Epidermal melanocyte (primary cell): ENCODE measurements around the gene MRPL24.
A peak's percentile ranks its signal among the peaks of the same experiment; 100 is the strongest.
"Not testable (repeated sequence)": the region's sequence is repeated elsewhere in the genome, so short reads cannot be mapped to it uniquely, and the experiment has no call there.

ENCODE experiments used
- DNase-seq: peaks from one replicate; pipeline ENCODE4 v3.0.0; 2011; ENCODE audit warnings: low spot score; ENCODE audit not compliant: insufficient read length

Gene MRPL24

DNA sequence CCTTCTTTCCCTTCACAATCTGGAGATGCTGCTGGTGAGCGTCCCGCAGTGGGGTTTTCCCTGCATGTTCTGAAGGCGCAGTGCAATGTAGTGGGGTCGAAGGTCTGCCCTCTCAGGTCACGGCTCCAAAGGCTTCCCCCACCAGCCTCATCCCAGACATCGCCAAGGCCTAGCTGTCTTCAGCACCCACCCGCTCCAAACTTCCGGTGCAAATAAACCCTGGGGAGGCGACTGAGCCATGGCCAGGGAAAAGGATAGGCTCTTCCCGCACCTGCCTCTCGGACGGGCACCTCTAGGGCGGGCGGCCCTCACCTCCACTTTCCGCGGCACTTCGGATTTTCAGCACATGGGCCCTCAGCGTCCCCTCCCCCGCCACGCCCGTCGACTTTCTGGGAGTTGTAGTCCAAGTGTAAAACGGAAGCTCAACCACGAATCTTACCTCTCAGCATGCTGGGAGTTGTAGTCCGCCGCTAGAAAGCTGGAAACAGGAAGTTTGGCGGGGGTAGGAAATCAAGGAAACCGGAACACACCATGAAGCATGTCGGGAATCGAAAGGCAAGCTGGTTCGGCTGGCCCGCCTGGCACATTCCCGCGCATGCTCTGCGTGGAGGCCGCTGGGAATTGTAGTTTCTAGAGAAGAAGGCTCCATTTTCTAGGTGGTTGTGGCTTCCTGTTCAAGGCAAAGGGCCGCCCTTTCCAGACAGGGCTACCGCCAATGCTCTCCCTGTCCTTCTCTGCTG, at the start of gene MRPL24:
TSS of gene MRPL24 (minus strand) at position 348 of the 740 bp plus-strand sequence. CDS start 2,384 bp downstream, outside the sequence.
- peak; percentile 98 for DNase-seq

DNA sequence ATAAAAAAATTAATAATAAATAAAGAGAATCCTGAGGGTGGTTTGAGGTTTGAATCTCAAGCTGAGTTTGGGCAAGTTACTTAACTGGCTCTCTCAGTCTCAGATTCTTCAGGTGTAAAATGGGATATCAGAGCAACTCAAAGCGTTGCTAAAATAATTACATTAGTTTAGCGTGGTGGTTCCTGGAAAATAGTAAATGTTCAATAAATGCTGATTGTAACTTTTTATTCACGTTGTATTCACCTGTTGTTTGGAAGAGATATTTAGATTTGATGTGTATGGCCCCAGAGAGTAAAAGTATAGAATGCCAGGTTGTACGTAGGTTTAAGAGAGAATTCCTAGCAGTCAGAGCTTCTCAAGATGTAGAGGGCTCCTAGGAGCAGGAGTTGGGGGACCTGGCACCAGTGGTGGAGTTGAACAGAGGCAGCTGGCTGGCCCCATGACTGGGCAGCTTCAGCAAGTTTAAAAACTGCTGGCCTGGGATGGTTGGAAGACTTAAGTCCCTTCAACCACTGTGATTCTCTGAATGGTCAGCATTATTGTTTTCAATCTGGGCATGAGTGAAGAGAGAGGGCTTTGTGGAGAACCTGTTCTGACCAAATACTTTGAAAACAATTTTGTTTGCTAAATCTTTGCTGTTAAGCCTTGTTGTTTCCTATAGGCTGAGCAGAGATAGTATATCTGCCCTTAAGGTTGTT, 48.9 kb upstream of the MRPL24 start:
- DNase-seq: no peak

DNA sequence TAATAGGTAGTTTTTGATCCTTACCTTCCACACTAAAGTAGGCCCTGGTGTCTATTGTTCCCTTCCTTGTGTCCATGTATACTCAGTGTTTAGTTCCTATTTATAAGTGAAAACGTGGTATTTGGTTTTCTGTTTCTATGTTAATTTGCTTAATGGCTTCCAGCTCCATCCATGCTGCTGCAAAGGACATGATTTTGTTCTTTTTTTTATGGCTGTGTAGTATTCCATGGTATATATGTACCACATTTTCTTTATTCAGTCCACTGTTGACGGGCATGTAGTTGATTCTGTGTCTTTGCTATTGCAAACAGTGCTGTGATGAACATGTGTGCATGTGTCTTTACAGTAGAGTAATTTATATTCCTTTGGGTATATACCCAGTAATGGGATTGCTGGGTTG, 47.2 kb upstream of the MRPL24 start:
- no peak for DNase-seq

DNA sequence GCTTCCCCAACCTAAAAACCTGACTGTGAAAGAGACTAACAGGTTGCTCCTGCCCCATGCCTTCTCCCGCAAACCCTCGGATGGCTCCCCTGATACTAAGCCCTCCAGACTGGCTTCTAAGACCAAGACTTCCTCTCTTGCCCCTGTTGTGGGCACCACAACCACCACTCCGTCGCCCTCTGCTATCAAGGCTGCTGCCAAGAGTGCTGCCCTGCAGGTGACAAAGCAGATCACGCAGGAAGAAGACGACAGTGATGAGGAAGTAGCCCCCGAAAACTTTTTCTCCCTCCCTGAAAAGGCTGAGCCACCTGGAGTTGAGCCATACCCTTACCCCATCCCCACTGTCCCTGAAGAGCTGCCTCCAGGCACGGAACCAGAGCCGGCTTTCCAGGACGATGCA, 45.8 kb upstream of the MRPL24 start:
- DNase-seq: no peak

DNA sequence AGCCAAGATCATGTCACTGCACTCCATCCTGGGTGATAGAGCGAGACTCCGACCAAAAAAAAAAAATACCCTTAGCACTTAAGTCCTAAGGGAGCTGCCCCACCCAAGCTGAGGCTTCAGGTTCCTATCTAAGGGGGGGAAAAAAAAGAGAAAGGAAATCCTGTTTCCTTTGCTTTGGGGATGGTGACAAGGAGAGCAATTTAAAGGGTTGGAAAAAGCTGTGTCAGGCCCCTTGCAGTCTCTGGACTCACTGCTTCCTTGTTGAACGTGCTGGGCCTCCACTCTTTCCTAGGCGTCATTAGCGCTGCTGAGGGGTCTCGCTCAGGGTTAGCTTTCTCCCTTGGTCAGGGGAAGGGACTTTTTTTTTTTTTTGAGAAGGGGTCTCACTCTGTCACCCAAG, 44.6 kb upstream of the MRPL24 start:
- DNase-seq: no peak

DNA sequence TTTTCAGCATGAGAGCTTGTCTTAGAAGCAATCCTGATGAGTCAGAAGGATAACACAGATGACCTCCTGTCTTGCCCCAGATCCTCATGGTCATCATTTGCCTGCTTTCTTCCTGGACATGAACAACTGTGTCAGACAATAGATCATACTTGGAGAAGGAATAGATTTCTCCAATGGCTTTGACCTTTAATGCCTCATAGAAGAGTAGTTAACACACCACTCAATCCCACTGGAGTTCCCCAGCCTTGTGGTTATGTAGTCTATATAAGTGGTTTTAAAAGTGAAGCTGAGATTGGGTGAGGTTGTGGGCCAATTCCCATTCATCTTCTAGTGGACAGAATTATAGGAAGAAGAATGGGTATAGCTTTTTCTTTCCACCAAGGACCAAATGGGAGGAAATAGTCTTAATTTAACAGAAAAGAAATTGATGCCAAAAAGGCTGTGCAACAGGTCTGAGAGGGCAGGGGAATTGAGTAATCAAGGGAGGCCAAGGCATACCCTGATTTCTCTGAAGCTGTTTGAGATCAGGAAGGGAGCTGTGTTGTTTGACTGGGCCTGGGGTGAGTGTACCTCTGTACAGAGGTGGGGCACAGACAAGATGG, 40.8 kb upstream of the MRPL24 start:
- no peak for DNase-seq

DNA sequence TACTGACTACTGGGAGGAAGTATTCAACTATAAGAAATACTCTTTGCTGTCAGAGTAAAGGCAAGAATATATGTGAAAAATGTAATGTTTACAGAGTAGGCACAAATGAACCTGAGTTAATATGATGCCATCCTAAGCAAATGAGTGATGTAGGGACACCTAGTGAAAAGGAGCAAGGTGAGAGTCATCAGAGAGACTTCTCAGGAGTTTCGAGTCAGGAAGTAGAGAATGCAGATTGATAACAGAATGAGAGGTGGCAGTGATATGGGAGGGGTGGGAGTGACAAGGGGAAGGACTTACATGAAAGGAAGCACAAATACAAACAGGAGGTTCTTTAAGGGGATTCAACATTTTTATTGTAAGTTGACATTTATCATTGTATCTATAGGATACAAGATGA, 36.7 kb upstream of the MRPL24 start:
- no peak for DNase-seq

DNA sequence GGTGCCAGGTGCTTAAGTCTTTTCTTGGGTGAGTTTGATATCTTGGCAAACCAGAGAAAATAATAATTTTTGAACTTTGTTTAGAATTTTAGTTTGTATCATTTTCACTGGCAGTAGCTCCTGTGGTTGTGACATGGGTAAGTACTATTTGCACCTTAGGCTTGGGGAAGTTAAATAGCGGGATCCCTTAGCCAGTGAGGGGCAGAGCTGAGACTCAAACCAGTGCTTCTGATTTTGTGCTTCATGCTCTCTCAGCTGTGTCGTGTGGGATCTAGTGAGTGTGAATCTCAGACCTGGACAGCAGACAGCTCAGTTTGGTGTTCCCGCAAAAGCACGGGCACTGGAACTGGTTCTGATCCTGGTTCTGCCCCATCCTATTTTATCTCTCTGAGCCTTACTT, 36.1 kb upstream of the MRPL24 start:
- no peak for DNase-seq

DNA sequence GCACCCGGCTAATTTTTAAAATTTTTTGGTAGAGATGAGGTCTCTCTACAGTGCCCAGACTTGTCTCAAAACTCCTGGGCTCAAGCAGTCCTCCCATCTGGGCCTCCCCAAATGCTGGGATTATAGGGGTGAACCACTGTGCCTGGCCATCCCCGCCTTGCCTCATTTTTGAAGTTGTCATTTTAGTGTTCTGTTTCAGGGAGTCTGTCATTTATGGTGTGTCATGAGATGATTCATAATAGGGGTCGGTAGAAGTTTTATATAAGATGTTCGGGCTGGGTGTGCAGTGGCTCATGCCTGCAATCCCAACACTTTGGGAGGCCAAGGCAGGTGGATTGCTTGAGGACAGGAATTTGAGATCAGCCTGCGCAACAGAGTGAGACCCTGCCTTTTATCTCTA, 34.9 kb upstream of the MRPL24 start:
- DNase-seq: no peak

DNA sequence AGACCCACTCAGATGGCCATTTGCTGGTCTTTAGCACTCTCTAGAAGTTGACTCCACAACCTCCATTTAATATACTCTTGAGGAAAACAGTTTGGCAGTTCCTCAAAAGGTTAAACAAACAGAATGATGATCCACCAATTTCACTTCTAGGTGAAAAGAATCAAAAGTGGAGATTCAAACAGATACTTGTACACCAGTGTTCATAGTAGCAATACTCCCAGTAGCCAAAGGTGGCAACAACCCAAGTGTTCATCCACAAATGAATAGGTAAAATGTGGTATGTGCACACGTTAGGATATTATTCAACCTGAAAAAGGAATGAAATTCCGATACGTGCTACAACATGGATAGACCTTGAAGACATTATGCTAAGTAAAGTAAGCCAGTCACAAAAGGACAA, 32.7 kb upstream of the MRPL24 start:
- no peak for DNase-seq

DNA sequence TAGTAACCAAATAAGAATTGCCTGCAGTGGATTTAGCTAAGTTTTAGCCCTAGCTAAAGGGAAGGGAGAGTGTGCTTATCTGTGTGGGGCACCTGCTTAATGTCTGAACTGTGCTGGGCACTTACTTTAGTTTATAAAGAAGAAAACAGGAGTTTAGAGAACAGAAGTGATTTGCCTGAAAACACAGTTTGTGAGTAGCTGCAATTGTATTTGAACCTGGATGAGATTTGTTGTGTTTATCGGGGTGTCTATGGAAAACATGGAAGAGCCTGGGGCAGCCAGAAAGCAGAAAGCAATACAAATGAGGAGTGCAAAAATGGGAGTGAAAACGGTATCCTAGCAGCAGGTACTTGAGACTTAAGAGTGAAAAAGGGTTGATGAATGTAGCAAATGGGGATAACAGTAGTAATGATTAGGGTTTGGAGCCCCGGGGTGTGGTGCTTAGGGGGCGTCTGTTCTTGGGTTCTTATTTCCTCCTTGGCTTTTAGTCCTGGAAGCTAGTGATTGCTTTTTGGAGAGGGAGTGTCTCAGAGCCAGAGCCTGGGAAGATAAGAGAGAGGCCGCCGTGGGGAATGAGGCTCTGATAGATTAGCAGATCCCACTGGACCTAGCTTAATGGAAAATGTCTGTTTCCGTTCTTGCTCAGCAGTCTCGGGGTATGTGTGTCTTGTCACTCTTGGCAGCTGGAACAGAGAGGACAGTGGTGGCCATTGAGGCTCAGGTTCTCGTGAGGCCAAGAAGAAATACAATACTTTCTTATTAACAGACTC, 32.0 kb upstream of the MRPL24 start:
- DNase-seq: no peak

DNA sequence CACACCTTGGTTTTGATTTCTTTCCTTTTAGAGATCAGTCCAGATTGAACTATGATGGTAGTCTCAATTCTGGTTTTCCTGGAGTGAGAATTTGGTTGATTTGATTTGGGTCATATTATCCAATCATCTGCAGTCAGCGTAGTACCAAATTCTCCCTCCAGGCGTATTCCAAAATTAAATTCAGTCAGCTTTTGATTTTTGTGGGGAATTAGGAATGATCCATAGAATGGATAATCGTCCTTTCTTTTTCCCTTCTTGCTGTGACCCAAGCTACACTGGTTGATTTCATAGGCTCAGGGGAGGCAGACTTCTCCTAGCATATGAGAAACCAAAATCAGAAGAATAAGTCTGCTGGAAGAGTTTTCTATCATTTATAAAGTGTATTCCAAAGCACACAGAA, 31.3 kb upstream of the MRPL24 start:
- no peak for DNase-seq

DNA sequence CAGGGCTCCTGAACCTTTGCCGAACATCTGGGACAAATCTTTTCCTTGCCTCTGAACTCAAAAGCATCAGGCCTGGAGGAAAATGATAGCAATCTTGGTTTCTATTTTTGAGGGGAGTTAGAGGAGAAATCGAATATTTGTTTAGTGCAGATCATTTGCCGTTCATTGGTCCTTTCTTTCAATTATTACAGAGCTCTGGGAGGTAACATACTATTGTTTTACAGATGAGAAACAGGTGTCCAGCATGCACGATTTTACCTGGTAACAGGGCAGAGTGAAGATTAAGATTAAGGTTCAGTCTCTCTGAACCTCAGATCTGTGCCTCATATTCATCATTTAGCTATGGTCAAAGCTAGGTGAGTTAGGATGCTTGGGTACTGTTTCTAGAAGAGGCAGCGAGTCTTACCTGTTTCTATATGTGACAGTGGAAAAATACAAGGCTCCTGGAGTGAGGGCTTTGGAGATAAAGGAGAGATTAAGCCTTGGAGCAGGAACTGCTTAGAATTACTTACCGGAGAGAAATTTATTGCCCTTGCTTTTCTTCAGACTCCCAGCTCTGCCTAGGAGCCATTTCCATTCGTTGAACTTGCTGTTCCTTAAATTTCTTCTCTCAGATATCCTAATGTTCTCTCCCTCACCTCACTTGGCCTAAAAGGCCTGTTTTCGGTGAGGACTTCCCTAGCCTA, 27.9 kb upstream of the MRPL24 start:
- DNase-seq: no peak

DNA sequence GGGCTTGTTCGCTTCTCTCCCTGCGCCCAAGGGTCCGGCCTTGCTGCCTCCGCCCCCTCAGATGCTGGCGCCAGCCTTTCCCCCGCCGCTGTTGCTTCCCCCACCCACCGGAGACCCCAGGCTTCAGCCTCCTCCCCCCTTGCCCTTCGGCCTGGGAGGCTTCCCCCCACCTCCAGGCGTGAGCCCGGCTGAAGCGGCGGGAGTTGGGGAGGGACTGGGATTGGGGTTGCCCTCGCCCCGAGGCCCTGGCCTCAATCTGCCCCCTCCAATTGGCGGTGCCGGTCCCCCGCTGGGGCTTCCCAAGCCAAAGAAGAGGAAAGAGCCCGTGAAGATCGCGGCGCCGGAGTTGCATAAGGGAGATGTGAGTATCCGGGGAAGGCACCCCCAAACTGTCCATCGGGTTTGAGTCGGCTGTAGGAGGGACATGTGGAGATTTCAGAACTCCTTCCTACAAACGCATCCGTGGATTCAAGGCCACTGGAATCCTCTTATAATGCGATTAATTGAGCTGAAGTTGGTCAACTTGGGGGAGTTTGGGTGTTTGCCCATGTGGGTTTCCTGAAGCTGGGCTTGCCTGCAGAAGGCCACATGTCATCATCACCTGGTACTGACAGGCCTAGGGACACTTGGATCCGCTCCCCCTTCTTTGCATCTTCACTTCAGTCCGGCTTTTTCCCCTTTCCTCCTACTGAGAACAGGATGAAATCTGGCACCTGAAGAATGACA, 27.2 kb upstream of the MRPL24 start:
- DNase-seq: no peak

DNA sequence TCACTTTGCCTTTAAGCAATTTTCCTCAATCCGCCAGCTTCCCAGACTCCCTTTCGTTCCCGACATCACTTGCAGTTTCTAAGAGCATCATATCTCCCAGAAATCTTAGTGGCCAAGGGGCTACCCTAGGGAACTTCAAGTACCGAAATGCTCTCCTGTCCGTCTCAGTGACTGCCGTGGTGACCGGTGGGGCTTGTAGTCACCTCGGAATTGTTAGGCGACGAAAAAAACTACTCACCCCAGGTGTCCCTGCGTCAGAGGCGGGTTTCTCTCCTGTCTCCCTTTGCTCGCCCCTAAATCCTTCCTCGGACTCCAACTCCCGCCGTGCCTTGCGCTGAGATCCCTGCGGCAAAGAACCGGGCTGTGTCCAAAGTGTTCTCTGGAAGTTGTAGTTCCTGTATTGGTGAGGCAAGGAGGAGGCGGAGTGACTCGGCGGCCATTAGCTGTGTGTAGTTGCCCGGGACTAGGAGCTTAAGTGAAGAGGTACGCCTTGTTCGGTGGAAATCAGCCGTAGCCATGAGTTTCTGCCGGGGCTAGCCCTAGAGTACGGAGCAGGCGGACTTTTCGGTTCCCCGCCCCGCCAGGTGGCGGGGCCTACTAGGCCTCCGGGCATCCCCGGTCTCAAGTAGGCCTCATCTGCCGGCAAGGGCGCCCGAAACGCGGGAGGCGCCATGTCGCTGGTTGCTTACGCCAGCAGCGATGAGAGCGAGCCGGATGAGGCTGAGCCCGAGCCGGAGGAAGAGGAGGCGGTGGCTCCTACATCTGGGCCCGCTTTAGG, 26.4 kb upstream of the MRPL24 start, which contains the start of gene PRCC:
TSS of gene PRCC (plus strand) at position 435 of the 778 bp plus-strand sequence. CDS start at position 672, 237 bp downstream.
- peak; percentile 94 for DNase-seq

DNA sequence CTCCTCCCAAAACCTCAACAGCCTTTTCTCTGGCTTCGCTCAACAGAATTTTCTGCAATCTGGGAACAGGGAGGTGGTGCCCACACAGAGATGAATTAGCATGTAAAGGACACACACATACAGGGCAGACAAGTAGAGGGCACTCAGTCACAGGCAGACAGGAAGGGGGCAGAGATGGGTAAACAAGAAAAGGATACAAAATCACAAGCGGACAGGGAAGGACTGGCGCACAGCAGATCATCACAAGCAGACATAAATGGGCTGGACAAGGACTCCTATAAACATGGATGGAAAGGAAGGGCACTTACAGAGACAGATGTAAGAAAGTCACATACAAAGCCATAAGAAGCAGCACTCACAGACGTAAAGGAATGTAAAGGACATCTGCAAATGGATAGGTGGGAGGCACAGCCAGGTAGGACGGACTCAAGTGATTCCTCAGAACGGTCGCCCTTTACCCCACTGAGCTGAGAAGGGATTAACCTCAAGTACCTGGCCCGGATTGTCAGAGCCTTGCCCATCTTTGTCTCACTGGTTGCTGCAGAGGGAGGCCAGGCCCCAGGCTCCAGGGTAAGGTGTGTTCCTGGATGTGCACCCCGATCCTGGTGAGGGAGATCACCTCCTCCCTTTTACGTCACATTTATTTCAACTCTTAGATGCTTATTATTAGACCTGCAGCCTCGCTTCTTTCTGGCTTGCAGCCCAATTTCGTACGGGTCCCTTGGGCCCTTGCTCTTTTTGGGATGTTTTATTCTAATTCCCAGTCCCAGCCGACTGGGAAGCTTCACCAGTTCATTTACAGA, 25.6 kb upstream of the MRPL24 start:
- no peak for DNase-seq

DNA sequence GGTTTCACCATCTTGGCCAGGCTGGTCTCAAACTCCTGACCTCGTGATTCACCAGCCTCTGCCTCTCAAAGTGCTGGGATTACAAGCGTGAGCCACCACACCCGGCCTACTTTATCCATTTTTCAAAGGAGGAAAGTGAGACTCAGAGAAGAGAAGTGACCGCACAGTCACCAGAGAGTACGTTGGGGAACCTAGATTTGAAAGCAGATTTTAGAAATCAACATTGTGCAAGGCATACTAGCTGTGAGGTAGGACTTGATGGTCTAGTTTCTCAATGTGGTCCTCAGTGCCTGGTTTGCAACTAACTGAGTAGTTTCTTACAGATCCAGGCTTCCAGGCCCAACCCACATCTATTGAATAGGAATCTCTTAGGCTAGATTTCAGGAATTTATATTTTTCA, 24.8 kb upstream of the MRPL24 start:
- no peak for DNase-seq

DNA sequence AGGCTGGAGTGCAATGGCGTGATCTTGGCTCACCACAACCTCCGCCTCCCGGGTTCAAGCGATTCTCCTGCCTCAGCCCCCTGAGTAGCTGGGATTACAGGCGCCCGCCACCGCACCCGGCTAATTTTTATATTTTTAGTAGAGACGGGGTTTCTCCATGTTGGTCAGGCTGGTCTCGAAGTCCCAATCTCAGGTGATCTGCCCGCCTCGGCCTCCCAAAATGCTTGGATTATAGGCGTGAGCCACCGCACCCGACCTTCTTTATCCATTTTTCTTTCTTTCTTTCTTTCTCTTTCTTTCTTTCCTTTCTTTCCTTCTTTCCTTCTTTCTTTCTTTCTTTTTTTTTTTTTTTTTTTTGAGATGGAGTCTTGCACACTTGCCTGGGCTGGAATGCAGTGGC, 24.2 kb upstream of the MRPL24 start:
- not testable (repeated sequence) for DNase-seq

DNA sequence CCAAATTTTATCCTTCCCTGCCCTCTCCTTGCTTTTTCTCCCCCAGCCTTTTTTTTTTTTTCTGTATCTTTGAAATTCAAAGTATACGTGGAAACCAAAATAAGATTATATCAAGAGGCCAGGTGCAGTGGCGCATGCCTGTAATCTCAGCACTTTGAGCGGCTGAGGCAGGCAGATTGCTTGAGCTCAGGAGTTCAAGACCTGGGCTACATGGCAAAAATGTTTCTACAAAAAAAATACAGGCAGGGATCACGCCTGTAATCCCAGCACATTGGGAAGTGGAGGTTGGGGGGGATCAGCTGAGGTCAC, 19.9 kb upstream of the MRPL24 start:
- DNase-seq: no peak
